Measurements from ENCODE around the gene DIAPH3. TPM values are rescaled to one million over a fixed set of nuclear protein-coding genes. Genes with fewer than 3 reads are reported as not detected.

Gene DIAPH3
- polyA plus RNA-seq, 1 donor from 2014 or later = 0.37 TPM

DNA sequence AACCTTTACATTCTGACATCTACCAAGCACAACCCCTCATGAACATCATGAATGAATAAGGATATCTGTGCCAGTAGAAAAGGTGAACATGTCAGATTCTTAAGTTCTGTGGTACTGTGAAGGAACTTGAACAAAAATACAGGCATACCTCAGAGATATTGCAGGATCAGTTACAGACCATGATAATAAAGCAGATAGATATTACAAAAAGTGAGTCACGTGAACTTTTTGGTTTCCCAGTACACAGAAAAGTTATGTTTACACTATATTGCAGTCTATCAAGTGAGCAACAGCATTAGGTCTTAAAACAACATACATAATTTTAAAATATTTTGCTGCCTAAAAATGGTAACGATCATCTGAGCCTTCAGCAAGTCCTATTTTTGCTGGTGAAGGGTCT is 101.2 kb downstream of the DIAPH3 start:
- Histone ChIP-seq H3K79me2 (replicated peaks; ENCODE audit: insufficient read depth, low read length) (no peaks in the 10 kb centered on the region), H3F3A (ENCODE audit: insufficient read depth, low read length, poor library complexity, severe bottlenecking) (no peaks in the 10 kb centered on the region), H3K4me3 (ENCODE audit: low read length) (no peak overlapping the region), H3K27ac (ENCODE audit: low read length) (no peak overlapping the region), H3K4me2 (ENCODE audit: low read length) (no peak overlapping the region), H3K27me3 (ENCODE audit: insufficient read depth, low read depth, low read length) (no peaks in the 10 kb centered on the region), H3K9me2 (ENCODE audit: insufficient read depth, low read length) (no peaks in the 10 kb centered on the region), H3K36me3 (ENCODE audit: insufficient read depth, low read length) (no peaks in the 10 kb centered on the region), H3K9ac (ENCODE audit: low read length) (no peak overlapping the region), H3K9me3 (ENCODE audit: low read length) (no peaks in the 10 kb centered on the region), H2AFZ (ENCODE audit: low read depth, low read length) (no peak overlapping the region), H4K20me1 (ENCODE audit: insufficient read depth) (no peaks in the 10 kb centered on the region)
- no peak for TF ChIP-seq SMC3 (conservative IDR thresholded peaks at IDR 0.05; ENCODE audit: poor library complexity)

GRCh38 chr13:60061737-60062136 is 102.0 kb downstream of the DIAPH3 start:
- H3K27me3 ChIP-seq (ENCODE audit: insufficient read depth, low read depth, low read length) = no peaks in the 10 kb centered on the region
- TF ChIP-seq REST (IDR thresholded peaks at IDR 0.05; ENCODE audit: borderline replicate concordance) = no peak
- TF ChIP-seq, protein P1, sequence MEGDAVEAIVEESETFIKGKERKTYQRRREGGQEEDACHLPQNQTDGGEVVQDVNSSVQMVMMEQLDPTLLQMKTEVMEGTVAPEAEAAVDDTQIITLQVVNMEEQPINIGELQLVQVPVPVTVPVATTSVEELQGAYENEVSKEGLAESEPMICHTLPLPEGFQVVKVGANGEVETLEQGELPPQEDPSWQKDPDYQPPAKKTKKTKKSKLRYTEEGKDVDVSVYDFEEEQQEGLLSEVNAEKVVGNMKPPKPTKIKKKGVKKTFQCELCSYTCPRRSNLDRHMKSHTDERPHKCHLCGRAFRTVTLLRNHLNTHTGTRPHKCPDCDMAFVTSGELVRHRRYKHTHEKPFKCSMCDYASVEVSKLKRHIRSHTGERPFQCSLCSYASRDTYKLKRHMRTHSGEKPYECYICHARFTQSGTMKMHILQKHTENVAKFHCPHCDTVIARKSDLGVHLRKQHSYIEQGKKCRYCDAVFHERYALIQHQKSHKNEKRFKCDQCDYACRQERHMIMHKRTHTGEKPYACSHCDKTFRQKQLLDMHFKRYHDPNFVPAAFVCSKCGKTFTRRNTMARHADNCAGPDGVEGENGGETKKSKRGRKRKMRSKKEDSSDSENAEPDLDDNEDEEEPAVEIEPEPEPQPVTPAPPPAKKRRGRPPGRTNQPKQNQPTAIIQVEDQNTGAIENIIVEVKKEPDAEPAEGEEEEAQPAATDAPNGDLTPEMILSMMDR (IDR thresholded peaks at IDR 0.05; ENCODE audit: poor library complexity, severe bottlenecking) = no peak
- TF ChIP-seq EZH2 (IDR thresholded peaks at IDR 0.05; ENCODE audit: borderline replicate concordance, insufficient read depth, low read length, poor library complexity, severe bottlenecking) = no peak
- no peak for TF ChIP-seq POLR2AphosphoS5 (IDR thresholded peaks at IDR 0.05)
- no peak for TF ChIP-seq EP300 (conservative IDR thresholded peaks at IDR 0.05; ENCODE audit: poor library complexity, severe bottlenecking)
- no peak for TF ChIP-seq RAD21 (conservative IDR thresholded peaks at IDR 0.05)
- no peak for TF ChIP-seq SMC3 (conservative IDR thresholded peaks at IDR 0.05; ENCODE audit: poor library complexity)
- no peak for TF ChIP-seq TAF1 (IDR thresholded peaks at IDR 0.05; ENCODE audit: low read depth)
- no peak for TF ChIP-seq MXI1 (conservative IDR thresholded peaks at IDR 0.05; ENCODE audit: poor library complexity, severe bottlenecking)
- no peaks in the 10 kb centered on the region for H3K9me3 ChIP-seq (ENCODE audit: low read length)
- no peak overlapping the region for H3K9ac ChIP-seq (ENCODE audit: low read length)
- H3K79me2 ChIP-seq (replicated peaks; ENCODE audit: insufficient read depth, low read length) = no peaks in the 10 kb centered on the region
- H3K36me3 ChIP-seq (ENCODE audit: insufficient read depth, low read length) = no peaks in the 10 kb centered on the region
- no peak overlapping the region for H3K4me3 ChIP-seq (ENCODE audit: low read length)
- no peaks in the 10 kb centered on the region for H3F3A ChIP-seq (ENCODE audit: insufficient read depth, low read length, poor library complexity, severe bottlenecking)
- no peak overlapping the region for H3K4me2 ChIP-seq (ENCODE audit: low read length)
- no peak overlapping the region for H2AFZ ChIP-seq (ENCODE audit: low read depth, low read length)
- no peaks in the 10 kb centered on the region for H4K20me1 ChIP-seq (ENCODE audit: insufficient read depth)
- no peak overlapping the region for H3K27ac ChIP-seq (ENCODE audit: low read length)
- H3K9me2 ChIP-seq (ENCODE audit: insufficient read depth, low read length) = no peaks in the 10 kb centered on the region

GRCh38 chr13:60051754-60052285 is 111.9 kb downstream of the DIAPH3 start:
- H3K9ac ChIP-seq (ENCODE audit: low read length) = no peak overlapping the region
- no peaks in the 10 kb centered on the region for H3K9me3 ChIP-seq (ENCODE audit: low read length)
- no peaks in the 10 kb centered on the region for H3F3A ChIP-seq (ENCODE audit: insufficient read depth, low read length, poor library complexity, severe bottlenecking)
- no peaks in the 10 kb centered on the region for H3K36me3 ChIP-seq (ENCODE audit: insufficient read depth, low read length)
- H3K4me3 ChIP-seq (ENCODE audit: low read length) = no peak overlapping the region
- H3K9me2 ChIP-seq (ENCODE audit: insufficient read depth, low read length) = no peaks in the 10 kb centered on the region
- H3K4me2 ChIP-seq (ENCODE audit: low read length) = no peak overlapping the region
- H3K27ac ChIP-seq (ENCODE audit: low read length) = no peak overlapping the region
- no peaks in the 10 kb centered on the region for H3K79me2 ChIP-seq (replicated peaks; ENCODE audit: insufficient read depth, low read length)
- TF ChIP-seq SMC3 (conservative IDR thresholded peaks at IDR 0.05; ENCODE audit: poor library complexity) (no peak), REST (IDR thresholded peaks at IDR 0.05; ENCODE audit: borderline replicate concordance) (no peak), POLR2AphosphoS5 (IDR thresholded peaks at IDR 0.05) (no peak), MXI1 (conservative IDR thresholded peaks at IDR 0.05; ENCODE audit: poor library complexity, severe bottlenecking) (no peak), TAF1 (IDR thresholded peaks at IDR 0.05; ENCODE audit: low read depth) (no peak), EZH2 (IDR thresholded peaks at IDR 0.05; ENCODE audit: borderline replicate concordance, insufficient read depth, low read length, poor library complexity, severe bottlenecking) (no peak), EP300 (conservative IDR thresholded peaks at IDR 0.05; ENCODE audit: poor library complexity, severe bottlenecking) (no peak), RAD21 (conservative IDR thresholded peaks at IDR 0.05) (no peak)
- TF ChIP-seq, protein P1 (IDR thresholded peaks at IDR 0.05; ENCODE audit: poor library complexity, severe bottlenecking) = no peak
- H3K27me3 ChIP-seq (ENCODE audit: insufficient read depth, low read depth, low read length) = no peaks in the 10 kb centered on the region
- H4K20me1 ChIP-seq (ENCODE audit: insufficient read depth) = no peaks in the 10 kb centered on the region
- no peak overlapping the region for H2AFZ ChIP-seq (ENCODE audit: low read depth, low read length)
